Activated naive CD8-positive, alpha-beta T cell treated with anti-CD3 and anti-CD28 coated beads for 36 hours (primary cell): ENCODE data around the gene FGD5. TPM values are rescaled to one million over a fixed set of nuclear protein-coding genes. Genes with fewer than 3 reads are reported as not detected.

ENCODE experiments used
- DNase-seq: peaks from one replicate; pipeline ENCODE4 v3.0.0; 2021
- H3K27ac Mint-ChIP-seq: one replicate; pipeline ENCODE4 v1.8.0; 2022; ENCODE audit warnings: mild to moderate bottlenecking, moderate library complexity, mixed read lengths
- H3K27me3 Mint-ChIP-seq: one replicate; pipeline ENCODE4 v1.8.0; 2022; ENCODE audit warnings: mild to moderate bottlenecking, mixed read lengths
- H3K36me3 Mint-ChIP-seq: one replicate; pipeline ENCODE4 v1.8.0; 2021; ENCODE audit warnings: mild to moderate bottlenecking, mixed read lengths
- H3K4me1 Mint-ChIP-seq: one replicate; pipeline ENCODE4 v1.8.0; 2021; ENCODE audit warnings: mixed read lengths
- H3K4me3 Mint-ChIP-seq: one replicate; pipeline ENCODE4 v1.8.0; 2022; ENCODE audit warnings: mild to moderate bottlenecking, moderate library complexity, mixed read lengths
- H3K9me3 Mint-ChIP-seq: one replicate; pipeline ENCODE4 v1.8.0; 2022; ENCODE audit warnings: mixed read lengths
- total RNA-seq, 2 experiments: library from RNA; stranded (reverse); gene quantifications; one replicate each; pipeline ENCODE4 v1.2.3, GENCODE V29; 2021

FGD5 gene
- total RNA-seq, 2 experiments from 2014 or later = 0.22 to 0.27 TPM

DNA sequence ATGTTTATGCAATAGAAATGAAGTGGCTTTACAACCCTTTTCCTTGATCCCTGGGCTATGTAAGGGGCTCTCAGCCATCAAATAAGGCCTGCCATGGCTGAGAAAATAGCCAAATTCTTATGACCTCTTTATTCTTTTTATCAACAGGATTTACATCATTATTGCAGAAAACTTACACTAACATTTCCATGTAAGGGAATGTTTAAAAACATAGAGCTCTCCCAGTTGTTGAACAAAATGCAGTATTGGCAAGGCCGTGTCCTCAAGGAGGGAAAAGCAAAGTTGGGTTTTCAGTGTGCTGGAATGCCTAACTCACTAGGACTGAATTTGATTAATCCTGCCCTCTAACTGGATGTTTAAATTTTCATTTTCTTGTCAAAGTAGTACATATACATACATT is 150.9 kb downstream of the FGD5 start:
- H3K27me3 Mint-ChIP-seq = no peaks in the 10 kb centered on the region
- H3K9me3 Mint-ChIP-seq = peaks cover 7% of the 10 kb centered on the region
- H3K4me3 Mint-ChIP-seq = no peak overlapping the region
- peaks cover 54% of the 10 kb centered on the region for H3K36me3 Mint-ChIP-seq
- peaks cover 19% of the 10 kb centered on the region for H3K4me1 Mint-ChIP-seq
- DNase-seq = no peak
- no peak overlapping the region for H3K27ac Mint-ChIP-seq

DNA sequence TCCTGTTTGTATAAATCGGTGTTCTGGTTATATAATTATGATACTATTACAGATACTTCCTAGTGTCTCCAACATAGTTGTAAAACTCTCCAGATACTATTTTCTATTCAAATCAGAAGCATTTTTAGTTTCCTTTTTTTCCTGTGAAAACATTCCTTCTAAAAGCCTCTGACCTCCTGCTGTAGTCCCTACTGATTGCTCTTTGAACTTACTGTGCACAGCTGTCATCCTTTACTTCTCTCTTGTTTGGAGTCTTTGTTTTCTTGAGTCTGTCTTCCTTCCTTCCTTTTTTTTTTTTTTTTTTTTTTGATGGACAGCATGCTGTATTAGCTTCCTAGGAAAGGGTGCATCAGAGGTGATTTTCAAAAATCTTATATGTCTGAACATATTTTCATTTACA is 157.6 kb downstream of the FGD5 start:
- DNase-seq = no peak
- H3K4me1 Mint-ChIP-seq = peaks cover 48% of the 10 kb centered on the region
- H3K27ac Mint-ChIP-seq = no peak overlapping the region
- no peaks in the 10 kb centered on the region for H3K27me3 Mint-ChIP-seq
- H3K36me3 Mint-ChIP-seq = peaks cover 49% of the 10 kb centered on the region
- H3K9me3 Mint-ChIP-seq = no peaks in the 10 kb centered on the region
- H3K4me3 Mint-ChIP-seq = no peak overlapping the region

- peaks cover 34% of the 10 kb centered on the region for H3K36me3 Mint-ChIP-seq
- peaks cover 7% of the 10 kb centered on the region for H3K9me3 Mint-ChIP-seq
- H3K4me3 Mint-ChIP-seq = no peak overlapping the region
- no peak overlapping the region for H3K27ac Mint-ChIP-seq
- peaks cover 30% of the 10 kb centered on the region for H3K4me1 Mint-ChIP-seq
- H3K27me3 Mint-ChIP-seq = no peaks in the 10 kb centered on the region
- DNase-seq = no peak
These were observed 161.9 kb downstream of the FGD5 start for GRCh38 chr3:14980689-14981088.

Other genes with a start within 250 kb of the FGD5 start
- 10 to 100 TPM; 16.1 to 18.6 TPM for gene CCDC174, start 167.2 kb upstream of the FGD5 start, total RNA-seq
- under 1 TPM in 1 of 2 experiments, not detected in 1; 0.14 TPM for gene C3orf20, start 143.8 kb upstream of the FGD5 start, total RNA-seq
- 10 to 100 TPM; 39.1 to 43.1 TPM for gene NR2C2, start 128.6 kb downstream of the FGD5 start, total RNA-seq
- 10 to 100 TPM; 78.0 to 86.4 TPM for gene MRPS25, start 246.4 kb downstream of the FGD5 start, total RNA-seq